Measurements from ENCODE around the gene LENG9.

The LENG9 gene

GRCh38 chr19:54420068-54420382 is 43.6 kb downstream of the LENG9 start:
- no peak for DNase-seq

- no peak for DNase-seq
Measured at GRCh38 chr19:54418930-54419800, 44.4 kb downstream of the LENG9 start.

GRCh38 chr19:54418030-54418929 is 45.3 kb downstream of the LENG9 start:
- no peak for DNase-seq

- DNase-seq = no peak
Measured at GRCh38 chr19:54416695-54417491, 46.7 kb downstream of the LENG9 start.

- no peak for DNase-seq
Measured at GRCh38 chr19:54415901-54416673, 47.5 kb downstream of the LENG9 start.

GRCh38 chr19:54415208-54415900 is 48.2 kb downstream of the LENG9 start, which contains the start of gene TTYH1:
Gene TTYH1, plus strand, starts transcription at chr19:54415464. Its CDS starts 89 bp downstream, at chr19:54415553.
- DNase-seq = peak; percentile 49 to 68

GRCh38 chr19:54414156-54414555 is 49.4 kb downstream of the LENG9 start:
- no peak for DNase-seq

- no peak for DNase-seq
Measured at GRCh38 chr19:54412877-54413276, 50.7 kb downstream of the LENG9 start.

All from activated T-cell treated with anti-CD3 and anti-CD28 coated beads, Interleukin-2, amount 50 U/mL, for 48 hours (primary cell).